Measurements from ENCODE around the gene LMBR1L.
"Not testable (repeated sequence)": the region's sequence is repeated elsewhere in the genome, so short reads cannot be mapped to it uniquely, and the experiment has no call there.

LMBR1L gene

GRCh38 chr12:49110464-49111155, at the start of gene LMBR1L:
TSS of gene LMBR1L (minus strand) at chr12:49110847. CDS start at chr12:49110555, 292 bp downstream.
- Histone ChIP-seq H3K27me3 (ENCODE audit: control insufficient read depth, insufficient read depth, low read length) (no peaks in the 10 kb centered on the region), H3K9me3 (ENCODE audit: control insufficient read depth, insufficient read depth, low read length) (no peaks in the 10 kb centered on the region), H3K4me3 (ENCODE audit: low read depth, low read length) (peak within 1 kb of the TSS; percentile 94), H3K9ac (ENCODE audit: low read depth, low read length) (peak within 1 kb of the TSS; percentile 73), H3K4me1 (ENCODE audit: control insufficient read depth, insufficient read depth, low read length) (peaks cover 3% of the 10 kb centered on the region), H3K36me3 (ENCODE audit: control insufficient read depth, insufficient read depth, low read length) (peaks cover under 1% of the 10 kb centered on the region)

GRCh38 chr12:49160399-49160798, 49.8 kb upstream of the LMBR1L start:
- Histone ChIP-seq H3K27me3 (ENCODE audit: control insufficient read depth, insufficient read depth, low read length) (no peaks in the 10 kb centered on the region), H3K4me1 (ENCODE audit: control insufficient read depth, insufficient read depth, low read length) (no peaks in the 10 kb centered on the region), H3K9ac (ENCODE audit: low read depth, low read length) (no peak overlapping the region), H3K9me3 (ENCODE audit: control insufficient read depth, insufficient read depth, low read length) (no peaks in the 10 kb centered on the region), H3K4me3 (ENCODE audit: low read depth, low read length) (no peak overlapping the region), H3K36me3 (ENCODE audit: control insufficient read depth, insufficient read depth, low read length) (no peaks in the 10 kb centered on the region)

GRCh38 chr12:49154221-49154620, 43.6 kb upstream of the LMBR1L start:
- Histone ChIP-seq H3K4me1 (ENCODE audit: control insufficient read depth, insufficient read depth, low read length) (no peaks in the 10 kb centered on the region), H3K9ac (ENCODE audit: low read depth, low read length) (no peak overlapping the region), H3K4me3 (ENCODE audit: low read depth, low read length) (no peak overlapping the region), H3K27me3 (ENCODE audit: control insufficient read depth, insufficient read depth, low read length) (no peaks in the 10 kb centered on the region), H3K9me3 (ENCODE audit: control insufficient read depth, insufficient read depth, low read length) (no peaks in the 10 kb centered on the region), H3K36me3 (ENCODE audit: control insufficient read depth, insufficient read depth, low read length) (no peaks in the 10 kb centered on the region)

GRCh38 chr12:49147384-49147783, 36.7 kb upstream of the LMBR1L start:
- Histone ChIP-seq H3K4me3 (ENCODE audit: low read depth, low read length) (no peak overlapping the region), H3K27me3 (ENCODE audit: control insufficient read depth, insufficient read depth, low read length) (no peaks in the 10 kb centered on the region), H3K9me3 (ENCODE audit: control insufficient read depth, insufficient read depth, low read length) (no peaks in the 10 kb centered on the region), H3K4me1 (ENCODE audit: control insufficient read depth, insufficient read depth, low read length) (no peaks in the 10 kb centered on the region), H3K9ac (ENCODE audit: low read depth, low read length) (no peak overlapping the region), H3K36me3 (ENCODE audit: control insufficient read depth, insufficient read depth, low read length) (no peaks in the 10 kb centered on the region)

GRCh38 chr12:49146406-49146805, 35.8 kb upstream of the LMBR1L start:
- Histone ChIP-seq H3K9me3 (ENCODE audit: control insufficient read depth, insufficient read depth, low read length) (no peaks in the 10 kb centered on the region), H3K9ac (ENCODE audit: low read depth, low read length) (no peak overlapping the region), H3K27me3 (ENCODE audit: control insufficient read depth, insufficient read depth, low read length) (no peaks in the 10 kb centered on the region), H3K4me1 (ENCODE audit: control insufficient read depth, insufficient read depth, low read length) (no peaks in the 10 kb centered on the region), H3K36me3 (ENCODE audit: control insufficient read depth, insufficient read depth, low read length) (no peaks in the 10 kb centered on the region), H3K4me3 (ENCODE audit: low read depth, low read length) (no peak overlapping the region)

- H3K27me3 ChIP-seq (ENCODE audit: control insufficient read depth, insufficient read depth, low read length): no peaks in the 10 kb centered on the region
- no peaks in the 10 kb centered on the region for H3K4me1 ChIP-seq (ENCODE audit: control insufficient read depth, insufficient read depth, low read length)
- H3K36me3 ChIP-seq (ENCODE audit: control insufficient read depth, insufficient read depth, low read length): no peaks in the 10 kb centered on the region
- no peak overlapping the region for H3K9ac ChIP-seq (ENCODE audit: low read depth, low read length)
- H3K4me3 ChIP-seq (ENCODE audit: low read depth, low read length): no peak overlapping the region
- H3K9me3 ChIP-seq (ENCODE audit: control insufficient read depth, insufficient read depth, low read length): no peaks in the 10 kb centered on the region
Observed at GRCh38 chr12:49144384-49144783, 33.7 kb upstream of the LMBR1L start.

- Histone ChIP-seq H3K27me3 (ENCODE audit: control insufficient read depth, insufficient read depth, low read length) (no peaks in the 10 kb centered on the region), H3K4me3 (ENCODE audit: low read depth, low read length) (no peak overlapping the region), H3K9me3 (ENCODE audit: control insufficient read depth, insufficient read depth, low read length) (no peaks in the 10 kb centered on the region), H3K9ac (ENCODE audit: low read depth, low read length) (no peak overlapping the region), H3K4me1 (ENCODE audit: control insufficient read depth, insufficient read depth, low read length) (no peaks in the 10 kb centered on the region), H3K36me3 (ENCODE audit: control insufficient read depth, insufficient read depth, low read length) (no peaks in the 10 kb centered on the region)
Observed at GRCh38 chr12:49138999-49139398, 28.4 kb upstream of the LMBR1L start.

GRCh38 chr12:49138587-49138986, 27.9 kb upstream of the LMBR1L start:
- H3K9ac ChIP-seq (ENCODE audit: low read depth, low read length): no peak overlapping the region
- H3K4me3 ChIP-seq (ENCODE audit: low read depth, low read length): no peak overlapping the region
- H3K4me1 ChIP-seq (ENCODE audit: control insufficient read depth, insufficient read depth, low read length): no peaks in the 10 kb centered on the region
- no peaks in the 10 kb centered on the region for H3K9me3 ChIP-seq (ENCODE audit: control insufficient read depth, insufficient read depth, low read length)
- H3K27me3 ChIP-seq (ENCODE audit: control insufficient read depth, insufficient read depth, low read length): no peaks in the 10 kb centered on the region
- H3K36me3 ChIP-seq (ENCODE audit: control insufficient read depth, insufficient read depth, low read length): no peaks in the 10 kb centered on the region

- no peaks in the 10 kb centered on the region for H3K9me3 ChIP-seq (ENCODE audit: control insufficient read depth, insufficient read depth, low read length)
- no peak overlapping the region for H3K4me3 ChIP-seq (ENCODE audit: low read depth, low read length)
- no peaks in the 10 kb centered on the region for H3K4me1 ChIP-seq (ENCODE audit: control insufficient read depth, insufficient read depth, low read length)
- no peak overlapping the region for H3K9ac ChIP-seq (ENCODE audit: low read depth, low read length)
- H3K27me3 ChIP-seq (ENCODE audit: control insufficient read depth, insufficient read depth, low read length): no peaks in the 10 kb centered on the region
- H3K36me3 ChIP-seq (ENCODE audit: control insufficient read depth, insufficient read depth, low read length): no peaks in the 10 kb centered on the region
Observed at GRCh38 chr12:49137476-49137875, 26.8 kb upstream of the LMBR1L start.

- not testable (repeated sequence) for H3K36me3 ChIP-seq (ENCODE audit: control insufficient read depth, insufficient read depth, low read length); H3K4me1 ChIP-seq (ENCODE audit: control insufficient read depth, insufficient read depth, low read length)
Observed at GRCh38 chr12:49136997-49137396, 26.4 kb upstream of the LMBR1L start.

GRCh38 chr12:49133590-49133989, 22.9 kb upstream of the LMBR1L start:
- H3K27me3 ChIP-seq (ENCODE audit: control insufficient read depth, insufficient read depth, low read length): no peaks in the 10 kb centered on the region
- H3K36me3 ChIP-seq (ENCODE audit: control insufficient read depth, insufficient read depth, low read length): peaks cover 15% of the 10 kb centered on the region
- H3K9me3 ChIP-seq (ENCODE audit: control insufficient read depth, insufficient read depth, low read length): no peaks in the 10 kb centered on the region
- H3K4me1 ChIP-seq (ENCODE audit: control insufficient read depth, insufficient read depth, low read length): peaks cover 8% of the 10 kb centered on the region
- H3K4me3 ChIP-seq (ENCODE audit: low read depth, low read length): no peak overlapping the region
- no peak overlapping the region for H3K9ac ChIP-seq (ENCODE audit: low read depth, low read length)

More at GRCh38 chr12:49136997-49137396, 26.4 kb upstream of the LMBR1L start:
- not testable (repeated sequence) for H3K9ac ChIP-seq (ENCODE audit: low read depth, low read length); H3K27me3 ChIP-seq (ENCODE audit: control insufficient read depth, insufficient read depth, low read length); H3K4me3 ChIP-seq (ENCODE audit: low read depth, low read length); H3K9me3 ChIP-seq (ENCODE audit: control insufficient read depth, insufficient read depth, low read length)

GRCh38 chr12:49133014-49133413, 22.4 kb upstream of the LMBR1L start:
- Histone ChIP-seq H3K4me1 (ENCODE audit: control insufficient read depth, insufficient read depth, low read length) (peaks cover 8% of the 10 kb centered on the region), H3K9me3 (ENCODE audit: control insufficient read depth, insufficient read depth, low read length) (no peaks in the 10 kb centered on the region), H3K36me3 (ENCODE audit: control insufficient read depth, insufficient read depth, low read length) (peaks cover 16% of the 10 kb centered on the region), H3K9ac (ENCODE audit: low read depth, low read length) (no peak overlapping the region), H3K27me3 (ENCODE audit: control insufficient read depth, insufficient read depth, low read length) (no peaks in the 10 kb centered on the region), H3K4me3 (ENCODE audit: low read depth, low read length) (no peak overlapping the region)

Data from iPS-15b (cell line).